ENCODE data around the gene YWHAB.
"Not testable (repeated sequence)": the region's sequence is repeated elsewhere in the genome, so short reads cannot be mapped to it uniquely, and the experiment has no call there.

Gene YWHAB

DNA sequence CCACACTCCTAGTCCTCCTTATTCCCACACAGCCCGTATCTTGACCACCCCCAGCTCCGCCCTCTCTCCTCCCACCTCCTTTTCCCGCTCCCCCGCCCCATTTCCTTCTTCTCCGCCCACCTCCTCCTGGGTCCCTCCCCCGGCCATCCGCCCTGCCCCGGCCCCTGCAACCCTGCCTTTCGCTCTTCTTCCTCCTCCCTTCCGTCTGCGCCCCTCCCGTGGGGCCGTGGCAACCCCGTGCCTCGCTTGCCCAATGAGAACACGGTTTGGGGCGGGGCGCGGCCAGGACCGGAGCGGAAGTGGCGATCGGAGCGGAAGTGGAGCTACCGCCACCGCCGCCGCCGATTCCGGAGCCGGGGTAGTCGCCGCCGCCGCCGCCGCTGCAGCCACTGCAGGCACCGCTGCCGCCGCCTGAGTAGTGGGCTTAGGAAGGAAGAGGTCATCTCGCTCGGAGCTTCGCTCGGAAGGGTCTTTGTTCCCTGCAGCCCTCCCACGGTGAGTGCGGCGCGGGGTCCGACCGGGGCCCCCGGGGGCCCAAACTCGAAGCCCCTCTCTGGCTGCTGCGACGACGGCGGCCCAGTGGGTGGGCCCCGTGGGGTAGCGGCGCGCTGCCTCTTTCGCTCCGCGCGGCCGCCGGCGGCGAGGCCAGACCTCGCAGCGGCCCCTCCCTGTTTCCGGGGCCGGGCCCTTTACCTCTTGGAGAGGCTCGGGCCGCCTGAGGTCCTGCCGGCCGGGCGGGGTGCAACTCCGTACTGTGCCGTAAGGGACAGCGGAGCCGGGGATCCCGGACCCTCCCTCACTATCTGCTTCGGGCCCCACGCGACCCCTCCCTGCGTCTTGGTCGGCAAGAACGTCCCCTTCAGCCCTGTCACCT lies at the start of gene YWHAB:
TSS of gene YWHAB (plus strand) at position 314 of the 874 bp plus-strand sequence. CDS start 15,829 bp downstream, outside the sequence.
- FAIRE-seq, result peak; percentile 91

DNA sequence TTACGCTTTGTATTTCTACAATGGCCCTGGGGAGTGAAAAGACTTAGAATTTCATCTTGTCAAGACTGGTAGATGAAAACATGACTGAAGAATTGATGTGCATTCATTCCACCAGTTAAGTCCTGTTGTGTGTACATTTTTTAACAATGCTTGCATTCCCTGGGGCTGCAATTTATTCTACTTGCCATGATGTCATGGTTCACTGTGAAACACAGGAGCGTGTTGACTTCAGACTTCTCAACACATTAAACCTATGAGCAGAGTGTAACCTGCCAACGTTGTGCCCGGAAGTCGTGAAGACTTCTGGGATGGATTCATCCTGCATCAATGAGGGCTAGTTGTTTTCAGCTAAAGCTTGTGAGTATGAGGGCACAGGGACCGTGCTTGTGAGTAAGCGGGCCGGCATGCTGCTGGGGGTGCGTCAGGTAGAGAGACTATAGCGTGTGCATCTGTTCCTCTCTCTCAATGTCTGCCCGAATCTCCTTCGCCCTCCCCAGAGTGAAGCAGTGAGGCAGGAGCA lies 48.8 kb upstream of the YWHAB start:
- no peak for FAIRE-seq

DNA sequence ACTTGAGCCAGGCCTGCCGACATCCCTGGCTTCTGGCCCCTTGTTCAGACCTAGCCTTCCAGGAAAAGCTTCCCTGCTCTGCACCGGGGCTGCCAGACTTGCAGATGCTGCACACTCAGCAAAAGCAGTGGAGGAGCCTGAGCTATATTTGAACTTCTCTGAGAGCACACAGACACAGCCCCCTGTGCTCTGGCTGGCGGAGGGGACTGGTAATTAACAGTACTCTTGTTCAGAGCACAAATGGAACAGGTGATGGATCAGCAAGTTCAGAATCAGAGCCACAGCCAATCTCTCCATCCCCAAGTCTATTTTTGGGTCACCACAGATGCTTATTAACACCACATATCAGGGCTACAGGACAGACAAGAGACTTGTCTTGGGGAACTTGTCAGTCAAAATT lies 47.6 kb upstream of the YWHAB start:
- FAIRE-seq, result no peak

DNA sequence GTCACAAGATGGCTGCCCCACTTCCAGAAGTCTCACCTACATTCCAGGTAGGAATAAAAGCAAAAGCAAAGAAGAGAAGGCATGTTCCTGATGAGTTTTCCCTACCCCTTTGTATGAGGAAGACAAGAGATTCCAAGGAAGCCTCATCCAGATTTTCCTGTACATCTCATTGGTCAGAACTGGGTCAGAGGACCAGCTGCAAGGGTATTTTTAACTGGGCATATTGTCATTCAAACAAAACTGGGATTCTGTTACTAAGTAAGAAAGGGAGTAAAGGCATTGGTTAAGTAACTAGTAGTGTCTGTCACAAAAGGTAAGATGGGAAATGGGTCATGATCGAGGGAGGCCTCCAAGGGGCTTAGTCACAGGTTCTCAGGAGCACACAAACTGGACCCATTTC lies 47.0 kb upstream of the YWHAB start:
- FAIRE-seq, result no peak

DNA sequence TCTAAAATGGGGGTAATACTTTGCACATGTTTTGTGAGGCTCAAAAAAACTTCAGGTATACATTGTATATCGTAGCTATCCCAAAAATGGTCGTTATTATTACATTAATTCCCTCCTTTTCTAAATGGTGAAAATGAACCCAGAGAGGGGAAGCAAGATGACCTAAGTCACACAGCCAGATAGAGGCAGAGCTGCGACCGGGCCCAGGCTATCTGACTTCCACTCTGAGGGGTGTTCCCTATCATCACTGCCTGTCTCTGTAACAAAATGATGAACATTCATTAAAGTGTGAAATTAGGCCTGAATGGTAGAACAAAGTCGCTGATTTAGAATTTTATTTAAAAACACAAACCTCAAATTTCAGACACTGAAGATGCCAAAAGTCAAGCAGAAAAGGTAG lies 46.0 kb upstream of the YWHAB start:
- no peak for FAIRE-seq

DNA sequence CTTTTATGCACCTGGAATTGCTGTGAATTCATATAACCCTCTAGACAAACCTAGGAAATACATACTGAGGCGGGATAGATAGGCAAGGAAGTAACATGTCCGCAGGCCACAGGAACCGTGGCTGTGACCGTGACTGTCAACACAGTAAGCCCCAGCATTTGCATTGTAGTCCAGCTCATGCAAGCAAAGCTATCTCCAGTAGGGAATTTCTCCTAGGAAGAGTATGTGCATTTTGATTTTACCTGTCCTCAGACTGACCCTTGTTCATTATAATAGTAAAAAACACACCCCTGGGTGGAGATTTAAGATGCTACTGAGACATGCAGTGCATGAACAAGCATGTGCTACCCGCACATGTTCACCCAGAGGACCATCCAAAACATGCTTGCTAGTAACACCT lies 44.7 kb upstream of the YWHAB start:
- FAIRE-seq, result no peak

DNA sequence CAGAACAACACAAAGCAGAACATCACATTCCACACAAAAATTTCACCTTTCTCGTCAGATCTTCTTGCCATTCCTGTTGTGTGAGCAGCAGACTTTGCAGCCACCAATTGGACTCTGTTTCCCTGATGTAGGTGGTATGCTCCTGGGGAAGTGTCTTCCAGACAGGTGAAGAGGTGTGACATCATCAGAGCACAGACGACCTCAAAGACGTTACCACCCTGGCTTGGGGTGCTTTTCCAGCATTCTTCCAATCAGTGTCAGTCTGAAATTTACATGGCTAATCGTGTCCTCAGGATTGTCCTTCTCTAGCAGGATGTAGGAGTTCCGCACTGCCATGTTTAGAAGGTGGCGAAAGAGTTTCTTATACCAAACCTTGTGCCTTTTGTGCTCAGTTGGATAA lies 43.5 kb upstream of the YWHAB start:
- FAIRE-seq, result no peak

DNA sequence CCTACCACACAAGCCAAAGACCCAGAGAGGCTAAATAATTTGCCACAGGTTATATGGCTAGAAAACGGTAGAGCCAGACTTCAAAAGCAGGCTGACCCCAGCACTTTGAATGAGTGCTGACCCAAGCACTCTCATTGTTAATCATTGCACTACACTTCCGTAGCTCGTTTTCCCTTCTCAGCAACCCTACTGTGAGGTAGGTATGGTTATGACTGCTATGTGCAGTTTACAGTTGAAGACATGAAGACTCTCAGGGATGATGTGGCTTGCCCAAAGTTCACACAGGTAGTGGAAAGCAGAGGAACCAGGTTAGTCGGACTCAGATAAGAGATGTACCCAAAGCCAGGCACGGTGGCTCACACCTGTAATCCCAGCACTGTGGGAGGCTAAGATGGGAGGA lies 41.6 kb upstream of the YWHAB start:
- FAIRE-seq, result no peak

DNA sequence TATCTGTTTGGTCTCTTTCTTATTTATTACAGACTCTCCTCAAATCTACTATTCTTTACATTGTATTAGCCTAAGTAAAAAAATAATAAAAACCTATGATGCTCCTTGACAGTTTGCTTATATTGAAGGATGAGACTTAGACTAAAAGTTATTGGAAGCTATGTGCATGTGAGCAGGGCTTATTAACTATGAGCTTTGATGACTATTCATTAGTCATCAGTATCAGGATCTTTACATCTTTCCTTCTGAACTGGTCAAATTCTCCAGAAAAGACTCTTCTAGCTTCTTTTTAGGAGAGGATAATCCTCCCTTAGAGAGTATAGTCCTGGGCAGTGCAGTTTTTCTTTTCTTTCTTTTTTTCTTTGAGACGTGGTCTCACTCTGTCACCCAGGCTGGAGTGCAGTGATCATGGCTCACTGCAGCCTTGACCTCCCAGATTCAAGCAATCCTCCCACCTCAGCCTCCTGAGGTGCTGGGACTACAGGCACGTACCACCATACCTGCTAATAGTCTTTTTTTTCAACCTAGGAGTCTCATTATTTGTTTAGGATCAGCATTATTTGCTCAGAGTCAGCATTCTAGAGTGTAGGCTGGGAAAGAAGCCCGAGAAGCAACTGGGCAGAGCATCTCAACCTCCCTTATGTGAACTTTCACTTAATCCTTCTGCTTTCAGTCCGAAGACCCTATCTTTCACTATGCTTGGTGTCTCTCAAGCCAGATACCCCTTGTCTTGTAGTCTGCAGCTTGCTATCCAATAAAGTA lies 37.1 kb upstream of the YWHAB start:
- no peak for FAIRE-seq

DNA sequence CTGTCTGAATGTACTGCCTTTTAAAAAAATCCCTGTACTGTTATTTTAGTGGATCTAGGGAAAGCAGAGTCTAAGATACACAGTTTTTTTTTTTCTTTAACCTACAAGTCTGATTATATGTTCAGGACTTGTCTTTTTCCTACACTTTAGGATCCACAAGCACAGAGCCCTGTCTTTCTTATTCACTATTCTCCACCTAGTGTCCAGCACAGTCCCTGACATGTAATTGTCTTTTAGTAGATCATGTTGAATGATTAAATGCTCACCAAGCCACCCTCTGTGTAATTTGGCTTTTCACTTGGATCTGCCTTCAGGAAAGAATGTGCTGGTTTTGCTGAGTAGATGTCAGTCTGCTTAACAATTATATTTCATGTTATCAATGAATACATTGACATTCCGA lies 35.8 kb upstream of the YWHAB start:
- FAIRE-seq, result no peak

DNA sequence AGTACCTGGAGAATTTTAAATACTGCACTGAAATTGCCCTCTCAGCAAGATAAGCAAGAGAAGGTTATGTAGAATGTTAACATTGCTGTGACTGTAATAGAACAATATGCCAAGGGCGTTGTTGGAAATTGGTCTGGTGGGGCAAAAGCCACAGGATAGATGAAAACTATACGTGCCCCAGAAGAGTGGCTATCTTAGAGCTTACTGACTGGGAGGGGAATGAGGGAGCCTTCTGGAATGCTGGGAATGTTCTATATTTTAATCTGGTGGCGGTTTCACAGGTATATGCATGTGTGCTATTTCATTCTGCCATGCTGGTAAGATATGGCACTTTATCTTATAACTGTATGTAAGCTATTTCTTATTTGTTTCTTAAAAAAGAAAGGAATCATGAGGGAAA lies 35.2 kb upstream of the YWHAB start:
- FAIRE-seq, result no peak

DNA sequence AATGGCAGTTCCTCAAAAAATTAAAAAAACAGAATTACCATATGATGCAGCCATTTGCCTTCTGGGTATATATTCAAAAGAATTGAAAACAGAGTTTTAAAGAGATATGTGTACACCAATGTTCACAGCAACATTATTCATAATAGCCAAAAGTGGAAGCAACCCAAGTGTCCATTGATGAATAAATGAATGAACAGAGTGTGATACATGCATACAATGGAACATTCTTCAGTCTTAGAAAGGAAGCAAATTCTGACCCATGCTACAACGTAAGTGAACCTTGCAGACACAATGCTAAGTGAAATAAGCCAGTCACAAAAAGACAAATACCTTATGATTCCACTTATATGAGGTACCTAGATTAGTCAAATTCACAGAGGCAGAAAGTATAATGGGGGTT lies 34.7 kb upstream of the YWHAB start:
- no peak for FAIRE-seq

DNA sequence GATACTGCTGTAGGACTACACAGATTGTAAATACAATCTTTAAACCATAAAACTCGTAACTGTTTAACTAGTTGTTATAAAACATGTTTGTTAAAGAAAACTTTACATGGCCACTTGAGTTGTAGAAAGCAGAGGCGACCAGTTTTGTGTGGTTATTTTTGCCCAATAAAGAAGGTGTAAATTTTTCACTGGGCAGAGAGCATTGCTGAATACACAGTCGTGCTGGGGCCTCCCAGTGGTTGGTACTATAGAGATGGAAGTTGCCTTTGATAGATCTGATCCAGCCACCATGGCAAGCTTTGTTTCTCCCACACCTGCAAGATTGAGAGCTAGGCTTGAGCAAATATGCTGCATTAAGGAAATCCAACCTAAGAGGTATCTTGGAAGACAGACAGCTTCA lies 34.0 kb upstream of the YWHAB start:
- FAIRE-seq, result no peak

DNA sequence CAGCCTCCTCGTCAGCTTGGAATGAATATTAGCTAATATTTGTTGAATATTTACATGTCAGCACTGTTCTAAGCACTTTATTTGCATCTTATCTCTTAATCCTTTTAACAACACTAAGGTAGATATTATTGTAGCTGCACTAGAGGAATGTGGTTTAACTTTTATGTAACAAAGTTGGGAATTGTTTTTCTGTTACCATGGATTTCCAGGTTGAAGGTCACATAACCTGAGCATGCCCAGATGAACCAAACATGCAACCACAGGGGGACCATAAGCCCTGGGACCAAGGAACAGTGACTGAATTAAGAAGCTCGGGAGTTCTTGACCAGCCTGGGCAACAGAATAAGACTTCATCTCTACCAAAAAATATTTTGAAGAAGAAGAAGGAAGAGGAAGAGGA lies 29.1 kb upstream of the YWHAB start:
- FAIRE-seq, result no peak

DNA sequence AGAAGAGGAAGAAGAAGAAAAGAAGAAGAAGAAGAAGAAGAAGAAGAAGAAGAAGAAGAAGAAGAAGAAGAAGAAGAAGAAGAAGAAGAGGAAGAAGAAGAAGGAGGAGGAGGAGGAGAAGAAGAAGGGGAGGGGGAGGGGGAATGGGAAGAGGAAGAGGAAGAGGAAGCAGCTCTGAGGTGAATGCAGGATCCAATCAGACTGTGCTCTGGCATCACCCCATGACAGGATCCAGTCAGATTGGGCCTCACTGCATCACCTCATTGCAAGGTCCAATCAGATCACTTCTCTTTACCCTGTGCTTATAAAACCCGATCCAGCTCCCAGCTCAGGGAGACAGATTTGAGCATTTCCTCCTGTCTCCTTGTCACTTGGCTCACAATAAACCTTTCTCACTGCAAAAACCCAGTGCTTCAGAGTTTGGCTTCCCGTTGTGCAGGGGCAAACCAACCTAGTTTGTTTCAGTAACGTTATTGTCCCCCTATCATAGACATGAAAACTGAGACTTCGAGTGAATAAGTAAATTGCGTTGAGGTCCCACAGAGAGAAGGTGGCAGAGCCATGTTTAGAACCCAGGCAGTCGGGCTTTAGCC lies 28.6 kb upstream of the YWHAB start:
- FAIRE-seq, result no peak

DNA sequence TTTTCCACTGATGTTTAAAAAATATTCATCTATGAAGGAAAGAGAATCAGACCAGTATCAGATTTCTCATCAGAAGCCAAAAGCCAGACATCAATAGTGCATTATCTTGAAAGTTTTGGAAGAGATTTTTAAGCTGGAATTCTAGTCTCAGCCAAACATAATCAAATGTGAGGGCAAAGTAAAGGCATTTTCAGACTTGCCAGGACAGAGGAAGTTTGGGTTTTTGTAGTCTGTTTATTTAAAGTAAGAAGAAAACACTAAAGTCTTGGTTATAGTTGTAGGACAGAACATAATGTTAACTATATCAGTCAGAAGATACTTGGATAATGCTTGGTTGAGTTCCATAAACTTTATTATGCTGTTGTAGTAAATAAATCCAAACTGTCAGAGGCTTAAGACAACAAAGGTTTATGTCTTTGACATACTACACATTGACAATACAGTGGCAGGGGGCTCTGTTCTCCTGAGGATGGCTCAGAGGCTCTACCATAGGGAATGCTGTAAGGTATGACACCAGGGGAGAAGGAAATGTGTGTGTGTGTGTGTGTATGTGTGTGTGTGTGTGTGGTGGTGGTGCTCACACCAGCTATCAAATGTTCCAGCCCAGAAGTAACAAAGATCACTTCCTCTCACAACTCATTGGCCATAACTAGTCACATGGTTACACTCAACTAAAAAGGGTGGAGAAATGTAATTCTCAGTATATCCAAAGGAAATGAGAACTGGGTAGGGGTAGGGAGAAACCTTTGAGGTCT lies 26.7 kb upstream of the YWHAB start:
- FAIRE-seq, result no peak

DNA sequence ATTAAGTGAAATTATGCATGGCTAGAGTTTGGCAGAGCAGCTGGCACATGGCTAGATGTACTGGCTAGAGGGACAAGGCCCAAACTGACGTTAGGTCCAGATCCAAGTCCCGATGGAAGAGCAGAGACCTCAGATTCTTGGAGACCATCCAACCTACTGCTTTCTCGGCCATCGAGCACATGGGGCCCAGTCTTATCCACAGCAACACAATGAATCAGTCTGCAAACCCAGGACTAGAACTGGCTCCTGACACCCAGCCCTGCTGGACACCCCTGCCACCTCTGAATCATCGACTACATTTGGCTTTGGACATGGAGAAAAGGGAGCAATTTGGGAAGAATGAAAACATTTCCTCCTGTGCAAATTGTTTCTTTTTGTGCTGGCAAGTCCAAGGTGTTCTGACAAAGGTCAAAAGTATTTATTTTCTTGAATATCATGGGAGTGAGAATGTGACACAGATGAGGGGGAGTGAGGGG lies 23.9 kb upstream of the YWHAB start:
- FAIRE-seq, result no peak

DNA sequence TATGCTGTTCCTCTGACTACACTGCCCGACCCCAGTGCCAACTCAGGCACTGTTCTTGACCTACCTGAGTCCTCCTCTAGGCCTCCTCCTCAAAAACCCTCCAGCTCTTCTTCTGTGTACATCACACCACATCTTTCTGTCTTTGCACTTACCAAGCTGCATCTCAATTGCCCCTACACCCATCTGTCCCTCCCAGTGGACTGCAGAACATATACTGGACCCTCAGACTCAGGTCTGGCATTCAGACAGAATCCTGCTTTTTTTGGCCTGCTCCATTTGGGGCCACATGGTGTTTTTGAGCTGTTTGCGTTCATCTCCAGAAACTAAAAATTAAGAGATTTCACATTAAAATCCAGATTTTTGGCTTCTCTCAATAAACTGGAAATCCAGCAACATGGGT lies 23.2 kb upstream of the YWHAB start:
- FAIRE-seq, result no peak

DNA sequence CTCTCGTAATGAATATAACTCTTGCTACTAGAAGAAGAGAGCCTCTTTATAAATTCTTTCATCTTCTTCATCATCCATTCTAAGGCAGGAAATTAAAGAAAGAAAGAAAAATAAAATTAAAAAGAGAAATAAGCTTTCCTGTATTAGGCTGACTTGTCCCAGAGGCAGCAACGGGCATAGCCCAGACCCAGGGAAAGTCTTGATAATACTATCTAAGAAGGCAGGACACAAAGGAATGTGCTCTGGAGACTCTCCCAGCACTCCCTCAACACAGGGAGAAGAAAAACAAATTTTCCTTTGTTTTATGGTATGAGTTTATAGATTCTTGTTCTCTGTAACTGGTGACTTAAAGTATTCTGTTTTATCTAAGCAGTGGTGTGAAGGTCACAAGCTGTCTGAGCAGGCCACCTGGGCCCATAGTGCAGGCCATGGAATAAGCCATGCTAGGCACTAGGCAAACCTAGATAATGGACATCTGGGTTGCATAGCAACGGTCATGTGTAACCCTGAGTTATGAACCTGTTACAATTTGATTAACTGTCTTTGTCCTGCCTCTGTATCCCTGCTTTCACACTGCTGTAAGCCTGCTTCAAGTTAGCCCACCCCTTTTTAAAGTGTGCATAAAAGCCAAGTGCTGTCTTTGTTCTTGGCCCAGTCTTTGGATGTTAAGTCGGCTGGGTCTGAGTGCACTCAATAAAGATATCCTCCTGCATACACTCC lies 22.0 kb upstream of the YWHAB start:
- not testable (repeated sequence) for FAIRE-seq

DNA sequence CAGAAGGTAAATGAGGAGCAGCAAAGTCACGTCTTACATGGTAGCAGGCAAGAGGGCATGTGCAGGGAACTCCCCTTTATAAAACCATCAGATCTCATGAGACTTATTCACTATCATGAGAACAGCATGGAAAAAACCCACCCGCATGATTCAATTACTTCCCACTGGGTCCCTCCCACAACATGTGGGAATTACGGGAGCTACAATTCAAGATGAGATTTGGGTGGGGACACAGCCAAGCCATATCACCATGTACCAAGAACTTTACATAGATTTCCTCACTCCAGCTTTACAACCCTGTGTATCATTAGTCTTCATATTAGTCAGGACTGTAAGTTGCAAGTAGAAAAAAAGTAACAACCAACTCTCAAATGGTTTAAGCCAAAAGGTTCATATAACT lies 21.0 kb upstream of the YWHAB start:
- FAIRE-seq, result not testable (repeated sequence)

DNA sequence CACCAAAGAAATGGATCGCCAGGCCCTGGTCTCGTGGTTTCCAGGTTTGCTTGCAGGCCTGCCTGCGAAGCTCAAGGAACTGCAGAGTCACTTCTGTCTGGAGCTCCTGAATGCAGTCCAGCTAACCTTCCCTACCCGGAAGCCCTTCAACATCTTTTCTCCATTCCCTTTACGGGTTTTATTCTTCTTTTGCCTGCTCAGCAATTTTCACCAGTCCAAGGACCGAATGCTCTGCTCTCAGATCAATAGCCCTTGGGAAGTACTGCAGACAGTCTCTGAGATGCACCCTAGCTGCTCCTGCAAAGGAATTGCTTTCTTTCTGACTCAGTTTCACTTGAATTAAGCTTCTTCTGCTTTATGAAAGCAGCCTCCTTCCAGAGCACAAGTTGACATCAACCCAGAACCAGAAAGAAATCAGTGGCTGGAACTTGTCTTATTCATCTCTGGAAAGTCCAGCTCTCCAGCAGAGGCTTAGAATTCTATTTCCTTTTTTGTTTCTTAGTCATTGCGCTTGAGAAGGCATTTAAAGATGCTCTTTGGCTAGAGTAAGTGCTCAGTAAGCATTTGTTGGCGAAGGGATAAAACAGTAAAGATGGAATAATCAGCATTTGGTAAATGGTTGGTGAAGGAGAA lies 18.7 kb upstream of the YWHAB start:
- FAIRE-seq, result no peak

DNA sequence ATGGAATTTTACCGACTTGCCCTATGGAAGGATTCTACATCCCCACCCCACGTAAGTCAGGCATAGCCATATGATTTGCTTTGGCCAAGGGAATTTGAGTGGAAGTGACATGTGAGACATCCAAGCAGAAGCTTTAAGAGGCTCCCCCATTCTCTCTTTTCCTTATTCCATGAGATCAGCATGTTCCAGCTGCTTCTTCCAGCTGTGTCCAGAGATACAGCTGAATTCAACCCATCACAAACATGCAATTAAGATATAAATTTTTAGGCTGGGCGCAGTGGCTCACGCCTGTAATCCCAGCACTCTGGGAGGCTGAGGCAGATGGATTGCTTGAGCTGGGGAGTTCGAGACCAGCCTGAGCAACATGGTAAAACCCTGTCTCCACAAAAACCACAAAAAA lies 16.0 kb upstream of the YWHAB start:
- FAIRE-seq, result no peak
